Endothelial cell of umbilical vein (primary cell): Measurements from ENCODE around the gene GRK5. TPM values are rescaled to one million over a fixed set of nuclear protein-coding genes. Genes with fewer than 3 reads are reported as not detected.

Experiments
- BruUV-seq: library from RNA; stranded (reverse); fragments of 400-500 nt; replicated peaks from 2 replicates; lab custom pipeline; 2021; lab: Mats Ljungman, UMichigan
- CTCF ChIA-PET: fragments of 300-600, 350-600 bp; sonication (Branson Sonifier 250); formaldehyde crosslinking; loops from one replicate; lab custom pipeline; 2021; ENCODE audit warnings: antibody characterized with exemption, inconsistent platforms; lab: Charles Lee
- POLR2A ChIA-PET: fragments of 300-600, 350-600 bp; sonication (Branson Sonifier 250); formaldehyde crosslinking; loops from one replicate; lab custom pipeline; 2021; ENCODE audit warnings: antibody characterized with exemption, inconsistent platforms; lab: Charles Lee
- DNase-seq: peaks from one replicate; pipeline ENCODE4 v3.0.0-alpha.2; 2011; ENCODE audit warnings: low read depth, low spot score
- FAIRE-seq: peaks from 2 replicates; lab custom pipeline; 2011; peaks lifted over from hg19 to GRCh38; lab: Jason Lieb, UNC
- H2AFZ ChIP-seq: 2 replicates; pipeline ENCODE4 v1.6.0; 2012; ENCODE audit warnings: low read depth, low read length, control low read depth, inconsistent platforms
- H3K27ac ChIP-seq: 2 replicates; pipeline ENCODE4 v1.5.1; 2011; ENCODE audit warnings: low read depth, mild to moderate bottlenecking, control low read depth, low read length, moderate library complexity; ENCODE audit not compliant: insufficient read depth
- H3K27me3 ChIP-seq, 2 experiments: 2 replicates each; pipeline versions ENCODE4 v1.6.0 to v1.6.1; 2011; ENCODE audit warnings: low read length in 2 of 2, mixed read lengths in 1 of 2; ENCODE audit not compliant: control insufficient read depth in 2 of 2, insufficient read depth in 2 of 2
- H3K36me3 ChIP-seq, 2 experiments: 2 replicates in 1 of 2; 3 replicates in 1 of 2; pipeline ENCODE4 v1.5.1; 2011; ENCODE audit warnings: low read length in 2 of 2, mild to moderate bottlenecking in 1 of 2, moderate library complexity in 1 of 2; ENCODE audit not compliant: control insufficient read depth in 2 of 2, insufficient read depth in 2 of 2; ENCODE audit errors: extremely low read depth in 1 of 2
- H3K4me1 ChIP-seq: 3 replicates; pipeline ENCODE4 v1.5.1; 2011; ENCODE audit warnings: mild to moderate bottlenecking, low read length; ENCODE audit not compliant: control insufficient read depth, insufficient read depth; ENCODE audit errors: extremely low read depth
- H3K4me2 ChIP-seq: 2 replicates; pipeline ENCODE4 v1.6.1; 2011; ENCODE audit warnings: low read length, control low read depth, mixed read lengths; ENCODE audit not compliant: insufficient read depth
- H3K4me3 ChIP-seq, 3 experiments: fragments of 200-600 bp in 1 of 3; sonication (generic), shearing (Covaris generic) in 1 of 3; replicated peaks in 1 of 3; 2 replicates each; pipeline ENCODE4 v1.5.1; 2011 to 2016; ENCODE audit warnings: control low read depth in 3 of 3, low read length in 3 of 3, mild to moderate bottlenecking in 2 of 3, inconsistent platforms in 1 of 3, low read depth in 1 of 3, moderate library complexity in 1 of 3; ENCODE audit not compliant: insufficient read depth in 1 of 3
- H3K79me2 ChIP-seq: 2 replicates; pipeline ENCODE4 v1.6.0; 2012; ENCODE audit warnings: low read length, inconsistent platforms; ENCODE audit not compliant: control insufficient read depth, insufficient read depth
- H3K9ac ChIP-seq: replicated peaks from 2 replicates; pipeline ENCODE3; 2011; ENCODE audit warnings: low read length, control low read depth; ENCODE audit not compliant: insufficient read depth; ENCODE audit errors: extremely low read depth
- H3K9me1 ChIP-seq: replicated peaks from 3 replicates; pipeline ENCODE4 v1.6.0; 2011; ENCODE audit warnings: mild to moderate bottlenecking, low read length; ENCODE audit not compliant: control insufficient read depth, insufficient read depth; ENCODE audit errors: extremely low read depth
- H3K9me3 ChIP-seq: replicated peaks from 2 replicates; pipeline ENCODE4 v1.5.1; 2012; ENCODE audit warnings: low read length, inconsistent platforms; ENCODE audit not compliant: control insufficient read depth, insufficient read depth
- H4K20me1 ChIP-seq: replicated peaks from 2 replicates; pipeline ENCODE3; 2011; ENCODE audit warnings: mild to moderate bottlenecking, low read length; ENCODE audit not compliant: control insufficient read depth, insufficient read depth; ENCODE audit errors: extremely low read depth
- CTCF ChIP-seq, 2 donors: IDR thresholded peaks; 1 replicate in 1 of 2; 2 replicates in 1 of 2; pipeline ENCODE4 v1.5.1; 2011; ENCODE audit warnings: low read length in 2 of 2, mild to moderate bottlenecking in 2 of 2, moderate library complexity in 2 of 2, control low read depth in 1 of 2, inconsistent platforms in 1 of 2, low read depth in 1 of 2; ENCODE audit not compliant: insufficient read depth in 1 of 2; ENCODE audit errors: extremely low read depth in 1 of 2
- EZH2 ChIP-seq: IDR thresholded peaks from 2 replicates; pipeline ENCODE4 v1.6.1; 2012; ENCODE audit warnings: borderline replicate concordance, low read depth, mild to moderate bottlenecking, moderate library complexity, low read length, inconsistent platforms; ENCODE audit not compliant: severe bottlenecking
- FOS ChIP-seq: IDR thresholded peaks from 2 replicates; pipeline ENCODE4 v1.6.1; 2011; ENCODE audit warnings: mild to moderate bottlenecking, low read length, moderate library complexity, borderline replicate concordance; ENCODE audit not compliant: insufficient read depth
- GATA2 ChIP-seq: IDR thresholded peaks from 2 replicates; pipeline ENCODE4 v1.7.0; 2011; ENCODE audit warnings: low read depth, mild to moderate bottlenecking, moderate library complexity, mixed read lengths, low read length; ENCODE audit not compliant: insufficient read length, insufficient read depth
- JUN ChIP-seq: IDR thresholded peaks from 2 replicates; pipeline ENCODE4 v1.6.1; 2011; ENCODE audit warnings: borderline replicate concordance, low read depth; ENCODE audit not compliant: insufficient read length, insufficient read depth
- MAX ChIP-seq: IDR thresholded peaks from 2 replicates; pipeline ENCODE4 v1.6.1; 2011; ENCODE audit not compliant: insufficient read depth, insufficient read length
- MYC ChIP-seq: IDR thresholded peaks from one replicate; pipeline ENCODE4 v1.6.1; 2011; ENCODE audit warnings: mild to moderate bottlenecking, low read depth, low read length
- POLR2A ChIP-seq: IDR thresholded peaks from 2 replicates; pipeline ENCODE4 v1.6.1; 2012; ENCODE audit warnings: low read depth, mild to moderate bottlenecking, control low read depth, low read length
- POLR2AphosphoS5 ChIP-seq: IDR thresholded peaks from 2 replicates; pipeline ENCODE4 v1.6.1; 2012; ENCODE audit warnings: low read depth, mild to moderate bottlenecking, control low read depth, low read length, moderate library complexity; ENCODE audit not compliant: insufficient read depth
- dilution Hi-C: fragments of 300-500 bp; cut with MboI; formaldehyde crosslinking; loops from one replicate; pipeline ENCODE4 v1.15.0; 2019; ENCODE audit warnings: low sequenced_read_pairs; ENCODE audit not compliant: extremely low pct_ligation_motif_present
- intact Hi-C: fragments of 100-400 bp; cut with micrococcal nuclease; formaldehyde crosslinking; loops from one replicate; pipeline ENCODE4 v1.10.0; 2022
- polyA plus RNA-seq, 4 experiments: library from polyadenylated mRNA; depleted of rRNA in 3 of 4; stranded (reverse) in 3 of 4; unstranded in 1 of 4; fragments of >200 nt; gene quantifications; 2 replicates each; pipeline versions ENCODE4 v1.2.1 to v1.2.3, GENCODE V29; 2011 to 2012; ENCODE audit warnings: missing spikeins in 1 of 4
- total RNA-seq: library from RNA; stranded (reverse); gene quantifications from 2 replicates; pipeline ENCODE4 v1.2.3, GENCODE V29; 2021

GRK5 gene
- total and polyA plus RNA-seq, 2 donors (not counting 3 experiments of a cell fraction or from before 2014, with no cell fraction given): 13.1 to 29.5 TPM

- CTCF ChIA-PET: interaction anchor here (1.0 to 4.1 kb wide), 4 partner anchors 32 to 324 kb away, joined by 3 to 12 read pairs (median 6); no protein-coding TSS in a partner anchor
- H3K4me3 ChIP-seq: peak overlapping the region in 2 of 3 experiments; percentile 62 to 70
- DNase-seq (no peak), FAIRE-seq (no peak)
- peaks cover 24% of the 10 kb centered on the region for H3K4me1 ChIP-seq
- no TSS peak for BruUV-seq
- peak overlapping the region; percentile 64 for H3K9ac ChIP-seq
- peak overlapping the region; percentile 96 for H2AFZ ChIP-seq
- TF ChIP-seq CTCF (IDR thresholded peaks at IDR 0.05; ENCODE audit: extremely low read depth in 1 of 2, insufficient read depth in 1 of 2, low read depth in 1 of 2, low read length in 2 of 2): no peak
- no peak for TF ChIP-seq POLR2AphosphoS5
- TF ChIP-seq GATA2: no peak
- no peak for TF ChIP-seq JUN
- no peak for TF ChIP-seq EZH2
- no peak for TF ChIP-seq POLR2A
- TF ChIP-seq MYC: no peak
- TF ChIP-seq MAX: no peak
- no peak for TF ChIP-seq FOS
- H3K27ac ChIP-seq: peak overlapping the region; percentile 54
- no peaks in the 10 kb centered on the region for H4K20me1 ChIP-seq
- peak overlapping the region; percentile 63 for H3K4me2 ChIP-seq
- no peaks in the 10 kb centered on the region for H3K9me3 ChIP-seq
- no peaks in the 10 kb centered on the region for H3K9me1 ChIP-seq
- H3K79me2 ChIP-seq: no peaks in the 10 kb centered on the region
- peaks cover 10 to 15% of the 10 kb centered on the region in 2 experiments for H3K36me3 ChIP-seq
- dilution Hi-C loops (no loop called here), intact Hi-C loops (loop anchor here (1.0 to 5.0 kb wide), 4 partner anchors 12 to 431 kb away; partner anchors contain the start of genes DENND10, EIF3A, PRDX3 and TIAL1)
- H3K27me3 ChIP-seq: no peaks in the 10 kb centered on the region
- POLR2A ChIA-PET: no interaction called here
Observed at GRCh38 chr10:119166118-119166500, 41.3 kb upstream of the GRK5 start.
